Endometrial microvascular endothelial cells (primary cell): Measurements from ENCODE around the gene CDH16. TPM values are rescaled to one million over a fixed set of nuclear protein-coding genes. Genes with fewer than 3 reads are reported as not detected.

Experiments used
- in situ Hi-C: cut with HindIII; loops from 2 replicates; pipeline ENCODE4 v1.10.0; 2017; ENCODE audit warnings: low sequenced_read_pairs, low pct_unique_long_range_greater_than_20kb; ENCODE audit errors: inconsistent ontology term
- total RNA-seq: library from RNA; depleted of rRNA; stranded (reverse); fragments of >200 nt; gene quantifications from one replicate; pipeline ENCODE4 v1.2.3, GENCODE V29; 2015; ENCODE audit errors: inconsistent ontology term

Gene CDH16
- total RNA-seq, 1 donor from 2014 or later = not detected

DNA sequence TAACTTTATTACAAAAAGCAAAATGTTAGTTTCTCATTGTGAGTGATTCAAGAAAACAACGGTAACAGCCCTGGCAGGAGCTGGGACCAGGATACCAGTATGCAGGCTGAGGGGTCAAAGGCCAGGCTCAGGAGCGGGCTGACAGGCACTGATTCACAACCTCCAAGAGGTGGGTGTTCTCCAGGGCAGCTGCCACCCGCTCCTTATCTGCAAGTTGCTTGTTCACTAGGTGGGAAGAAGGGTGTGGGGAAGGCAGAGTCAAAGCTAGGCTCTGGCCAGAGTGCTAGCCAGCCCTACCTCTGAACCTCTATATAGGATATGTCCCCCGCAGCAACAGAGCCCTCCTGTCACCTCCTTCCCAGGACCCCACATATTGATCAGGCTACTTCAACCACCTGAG, 13.4 kb upstream of the CDH16 start:
- in situ Hi-C loops = no loop called here

DNA sequence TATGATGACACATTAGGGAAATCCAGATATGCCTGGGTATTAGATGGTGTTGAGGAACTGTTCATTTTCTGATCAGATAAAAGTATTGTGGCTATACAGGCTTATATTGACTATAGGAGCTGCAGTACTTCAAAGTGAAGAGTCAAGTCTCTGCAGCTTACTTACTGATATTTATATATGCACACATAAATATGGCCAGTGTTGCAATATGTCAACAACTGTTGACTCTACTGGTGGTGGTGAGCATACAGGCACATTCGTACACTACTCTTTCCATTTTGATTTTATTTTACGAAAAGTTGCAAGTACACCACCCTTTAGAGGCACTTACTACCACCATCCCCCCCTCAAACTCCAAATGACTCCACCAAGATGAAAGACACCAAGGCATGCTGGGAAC, 13.0 kb upstream of the CDH16 start:
- in situ Hi-C loops = no loop called here

- in situ Hi-C loops = no loop called here
These were observed 11.5 kb upstream of the CDH16 start for GRCh38 chr16:66930189-66930588.

- in situ Hi-C loops = no loop called here
These were observed 10.2 kb upstream of the CDH16 start for GRCh38 chr16:66928702-66929388.

GRCh38 chr16:66927918-66928649, 9.4 kb upstream of the CDH16 start:
- in situ Hi-C loops = no loop called here

DNA sequence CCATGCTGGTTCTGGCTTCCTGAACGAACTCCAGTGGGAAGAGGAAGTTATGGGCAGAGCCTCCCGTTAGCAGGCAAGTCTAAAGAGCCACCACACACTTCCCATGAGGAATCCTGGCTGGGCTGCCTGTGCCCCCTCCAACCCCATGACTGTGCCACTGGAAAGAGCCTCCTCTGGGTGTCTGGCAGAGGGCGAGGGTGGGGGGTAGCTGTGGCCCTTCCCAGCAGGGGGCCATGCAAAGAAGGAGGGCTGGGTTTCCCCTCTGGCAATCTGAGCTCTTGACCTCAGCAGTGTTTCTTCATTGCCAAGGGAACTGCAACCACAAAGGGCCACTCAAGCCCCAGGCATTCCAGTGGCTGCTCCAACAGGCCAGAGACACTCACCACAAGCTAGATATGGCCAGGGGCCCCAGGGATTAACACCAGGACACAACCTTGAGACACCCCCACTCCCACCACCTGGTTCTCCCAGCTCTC, 8.3 kb upstream of the CDH16 start:
- in situ Hi-C loops = no loop called here

GRCh38 chr16:66926171-66926947, 7.7 kb upstream of the CDH16 start:
- in situ Hi-C loops = no loop called here

DNA sequence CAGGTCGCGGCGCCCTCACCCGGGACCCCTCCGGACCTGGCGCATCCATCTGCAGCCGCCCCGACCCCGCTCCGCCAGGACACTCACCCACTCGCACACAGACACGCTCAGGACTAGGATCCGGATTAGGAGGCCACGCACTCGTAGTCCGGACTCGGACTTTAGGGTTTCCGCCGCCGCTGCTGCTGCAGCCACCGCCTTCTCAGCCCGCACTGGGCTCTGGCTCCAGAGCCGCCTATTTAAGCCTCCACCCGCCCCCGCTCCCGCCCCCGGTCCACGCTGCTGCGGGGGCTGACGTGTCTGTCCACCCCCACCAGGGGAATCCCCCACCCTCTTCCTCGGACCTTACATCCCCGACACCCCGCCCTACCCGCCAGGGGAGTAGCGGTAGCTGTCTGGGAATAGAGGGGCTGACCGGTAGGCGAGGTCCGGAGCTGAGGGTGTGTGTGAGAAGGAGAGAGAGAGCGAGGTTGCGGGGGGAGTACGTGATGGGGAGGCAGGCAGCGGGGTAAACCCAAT, 6.7 kb upstream of the CDH16 start, which contains the start of gene RRAD:
RRAD (minus strand) TSS at position 214 of the 519 bp plus-strand sequence. CDS start 356 bp downstream, outside the sequence.
- in situ Hi-C loops = no loop called here

DNA sequence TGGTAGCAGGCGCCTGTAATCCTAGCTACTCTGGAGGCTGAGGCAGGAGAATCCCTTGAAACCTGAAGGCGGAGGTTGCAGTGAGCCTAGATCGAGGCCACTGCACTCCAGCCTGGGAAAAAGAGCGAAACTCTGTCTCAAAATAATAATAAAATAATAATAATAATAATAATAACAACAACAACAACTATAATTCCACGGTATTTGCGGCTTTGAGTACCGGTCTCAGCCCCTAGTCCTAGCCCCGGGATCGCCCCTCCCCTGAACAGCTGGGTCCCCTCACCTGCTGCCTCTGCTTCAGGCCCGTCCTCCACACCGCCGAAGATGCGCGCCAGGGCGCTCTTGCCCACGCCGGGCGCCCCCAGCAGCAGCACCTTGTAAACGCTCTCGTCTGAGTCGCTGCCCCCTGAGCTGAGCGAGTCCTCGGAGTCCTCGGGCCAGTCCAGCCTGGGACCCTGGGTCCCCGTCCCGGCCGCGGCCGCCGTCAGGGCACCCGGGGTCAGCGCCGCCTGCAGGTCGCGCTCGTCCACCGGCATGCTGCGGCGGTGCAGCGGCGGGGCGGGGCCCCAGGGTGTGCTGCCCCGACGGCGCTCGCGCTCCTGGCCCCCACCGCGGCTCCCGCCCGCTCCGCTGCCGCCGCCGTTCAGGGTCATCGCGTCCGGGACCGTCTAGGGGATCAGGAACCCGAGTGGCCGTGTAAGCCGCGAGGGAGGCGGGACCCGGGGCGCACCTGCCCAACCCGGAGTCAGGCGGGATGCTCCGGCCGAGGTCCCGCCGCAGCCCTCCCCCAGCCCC, 6.0 kb upstream of the CDH16 start:
- in situ Hi-C loops = no loop called here

DNA sequence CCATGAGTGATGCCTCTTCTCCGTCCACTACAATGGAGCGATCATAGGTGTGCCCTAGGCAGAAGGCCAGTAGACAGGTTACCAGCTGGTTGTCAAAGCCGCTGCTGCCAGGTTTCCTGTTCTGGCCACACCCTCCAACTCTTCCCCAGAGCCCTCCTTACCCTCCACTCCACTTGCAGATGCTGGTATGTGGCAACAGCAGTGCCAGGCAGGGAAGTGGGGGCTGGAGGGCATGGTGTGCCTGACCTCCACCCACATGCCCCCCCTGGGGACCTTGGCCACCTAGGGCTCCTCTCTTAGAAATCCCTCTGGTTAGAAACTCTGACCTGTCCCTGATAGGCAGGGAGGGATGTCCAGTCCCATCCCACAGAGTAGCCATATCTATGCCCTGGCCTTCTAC, 5.2 kb upstream of the CDH16 start:
- in situ Hi-C loops = no loop called here

GRCh38 chr16:66923247-66923731, 4.6 kb upstream of the CDH16 start:
- in situ Hi-C loops = no loop called here

GRCh38 chr16:66921729-66922450, 3.2 kb upstream of the CDH16 start:
- in situ Hi-C loops = no loop called here

GRCh38 chr16:66920924-66921680, 2.4 kb upstream of the CDH16 start:
- in situ Hi-C loops = no loop called here

- in situ Hi-C loops = no loop called here
These were observed 1.6 kb upstream of the CDH16 start for GRCh38 chr16:66920299-66920590.

DNA sequence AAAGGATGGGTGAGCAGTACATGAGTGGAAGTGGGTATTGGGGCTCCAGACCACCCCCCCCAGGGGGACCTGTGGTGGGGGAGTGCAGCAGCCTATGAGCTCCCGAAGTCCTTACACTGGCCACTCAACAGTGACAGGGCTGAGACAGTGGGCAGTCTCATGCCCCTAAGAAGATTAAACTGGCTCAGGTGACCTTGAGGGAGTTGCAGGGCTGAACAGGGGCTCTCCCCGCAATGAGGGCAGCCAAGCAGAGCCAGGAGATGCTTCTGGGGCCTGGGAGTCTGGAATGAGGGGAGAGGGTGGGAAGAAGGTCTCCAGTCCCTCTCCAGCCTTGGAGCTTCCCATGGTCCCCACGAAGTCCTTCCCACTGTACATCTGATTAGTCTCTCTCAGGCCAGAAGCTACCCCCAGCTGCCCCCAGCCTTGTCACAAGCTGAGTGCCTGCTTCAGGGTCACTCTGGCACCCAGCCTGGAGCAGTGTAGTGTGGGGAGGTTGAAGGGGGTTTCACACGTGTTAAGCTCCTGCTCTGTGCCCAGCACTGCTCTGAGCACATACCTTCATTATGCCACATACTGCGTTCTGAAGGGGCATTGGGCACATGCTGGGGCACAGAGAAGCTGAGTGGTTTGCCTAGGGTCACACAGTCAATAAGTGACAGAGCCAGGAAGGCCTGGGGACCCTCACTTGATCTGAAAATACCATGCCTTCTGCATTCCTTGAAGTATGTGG, 1.0 kb upstream of the CDH16 start:
- in situ Hi-C loops = no loop called here

DNA sequence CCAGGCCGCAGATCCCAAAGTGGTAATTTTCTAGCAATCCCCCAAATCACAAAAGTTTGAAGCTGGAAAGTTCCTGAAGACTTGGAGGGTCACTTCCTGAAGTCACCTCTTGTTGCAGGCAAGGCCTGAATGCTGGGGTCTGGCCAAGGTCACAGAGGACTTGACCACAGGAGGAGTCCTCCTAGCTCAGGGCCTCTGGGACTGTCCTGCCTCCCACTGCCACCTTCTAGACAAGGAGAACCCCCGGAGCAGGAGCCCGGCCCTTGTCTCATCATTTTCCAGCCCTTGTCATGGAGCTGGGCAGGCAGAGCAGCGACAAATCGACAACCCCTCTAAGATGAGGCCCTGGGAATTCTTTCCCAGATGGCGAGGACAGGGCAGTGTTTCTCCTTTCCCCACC, 330 bp downstream of the CDH16 start:
- in situ Hi-C loops = no loop called here

DNA sequence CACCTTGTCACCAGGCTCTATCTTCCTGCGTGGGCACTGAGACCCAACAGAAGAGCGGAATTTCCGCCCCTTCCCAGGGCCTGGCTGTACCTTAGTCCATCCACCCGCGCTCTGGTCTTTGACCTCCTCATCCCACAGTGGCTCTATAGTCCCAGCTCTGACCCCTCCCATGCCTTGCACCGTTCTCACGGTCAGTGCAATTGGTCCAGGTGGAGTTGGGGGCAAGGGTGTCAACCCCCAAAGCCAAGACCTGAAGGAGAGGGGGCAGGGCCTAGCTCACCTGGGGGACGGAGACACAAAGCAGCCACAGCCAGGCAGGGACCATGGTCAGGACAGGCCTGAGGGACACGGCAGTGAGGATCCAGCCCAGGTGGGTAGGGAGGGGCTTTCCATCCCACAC, 944 bp downstream of the CDH16 start:
- in situ Hi-C loops = no loop called here
